ENCODE measurements around the gene ATP4A. TPM values are rescaled to one million over a fixed set of nuclear protein-coding genes. Genes with fewer than 3 reads are reported as not detected.

ATP4A gene
- total and polyA plus RNA-seq, 2 donors (not counting 1 experiment from before 2014, with no cell fraction given) = not detected

DNA sequence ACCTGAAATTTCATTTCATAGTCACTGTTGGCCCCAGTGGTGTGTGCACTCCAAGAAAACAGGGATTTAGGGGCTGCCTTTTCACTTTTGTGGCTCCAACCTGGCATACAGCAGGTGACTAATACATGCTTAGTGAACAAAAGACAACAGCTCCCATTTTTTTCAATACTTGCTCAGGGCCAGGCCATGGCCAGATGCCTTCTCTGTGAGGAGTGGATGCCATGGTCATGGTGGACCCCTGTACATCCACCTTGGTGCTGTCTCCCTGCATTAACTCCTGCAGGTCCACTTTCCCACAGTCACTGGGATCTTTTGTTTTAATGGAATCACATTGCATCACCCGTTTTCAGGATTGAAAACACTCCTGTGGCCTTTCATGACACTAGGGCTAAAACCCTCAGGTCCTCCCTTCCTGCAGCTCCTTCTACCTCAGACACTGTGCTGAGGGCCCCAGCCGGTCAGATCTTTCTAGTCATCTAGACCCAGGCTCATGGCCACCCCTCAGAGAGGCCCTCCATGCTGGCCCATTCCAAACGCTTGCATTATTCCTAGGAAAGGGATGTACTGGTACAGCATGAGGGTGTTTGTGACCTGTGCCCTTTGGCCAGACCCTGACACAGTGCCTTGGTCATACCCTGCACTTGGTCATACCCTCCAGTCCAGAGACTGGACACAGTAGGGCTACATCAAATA, 19.2 kb downstream of the ATP4A start:
- Histone ChIP-seq H3K9ac (ENCODE audit: low read length) (peak overlapping the region; percentile 87), H3K36me3 (replicated peaks in 1 of 2; ENCODE audit: control extremely low read depth in 1 of 2, control insufficient read depth in 1 of 2, extremely low read depth in 1 of 2, insufficient read depth in 2 of 2, low read length in 1 of 2) (peaks cover 0 to 14% of the 10 kb centered on the region in 2 experiments), H3K27ac (ENCODE audit: low read length in 2 of 2) (peak overlapping the region in 1 of 2 donors; percentile 92), H4K20me1 (ENCODE audit: control insufficient read depth, insufficient read depth, low read length, poor library complexity, severe bottlenecking) (no peaks in the 10 kb centered on the region), H3K27me3 (replicated peaks in 1 of 4; ENCODE audit: control extremely low read depth in 1 of 4, control insufficient read depth in 3 of 4, insufficient read depth in 4 of 4, low read length in 3 of 4) (no peaks in the 10 kb centered on the region), H3K4me3 (ENCODE audit: control extremely low read depth in 1 of 5, extremely low read depth in 1 of 5, insufficient read depth in 1 of 5, low read depth in 2 of 5, low read length in 4 of 5) (peak overlapping the region in 4 of 5 experiments; percentile 82 to 97 (median 86)), H2AFZ (ENCODE audit: insufficient read depth, low read depth, low read length, poor library complexity, severe bottlenecking) (peak overlapping the region; percentile 96), H3K79me2 (ENCODE audit: control insufficient read depth, insufficient read depth, low read length) (peaks cover 28% of the 10 kb centered on the region), H3K4me1 (ENCODE audit: control insufficient read depth in 2 of 2, insufficient read depth in 2 of 2, low read length in 2 of 2) (peaks cover 16 to 38% of the 10 kb centered on the region in 2 donors), H3K4me2 (replicated peaks; ENCODE audit: low read depth, low read length, poor library complexity, severe bottlenecking) (peak overlapping the region; percentile 98), H3K9me3 (ENCODE audit: control extremely low read depth in 1 of 3, control insufficient read depth in 2 of 3, insufficient read depth in 1 of 3, low read length in 2 of 3) (no peaks in the 10 kb centered on the region)
- H3K27ac Mint-ChIP-seq = peak overlapping the region; percentile 89
- ATAC-seq (ENCODE audit: low read depth) (no peak), DNase-seq (peak; percentile 22)
- CTCF ChIA-PET = interaction anchor here (1.5 kb wide), 1 partner anchor 34 kb away, joined by 5 read pairs; no protein-coding TSS in a partner anchor
- H3K4me3 Mint-ChIP-seq = peak overlapping the region; percentile 91
- no peak for TF ChIP-seq CTCF (IDR thresholded peaks at IDR 0.05)
- no peak for TF ChIP-seq EZH2 (IDR thresholded peaks at IDR 0.05; ENCODE audit: borderline replicate concordance, insufficient read depth, low read depth, low read length, poor library complexity, severe bottlenecking)
- H3K9me3 Mint-ChIP-seq (ENCODE audit: insufficient read depth) = no peaks in the 10 kb centered on the region
- POLR2A ChIA-PET = interaction anchor here (0.6 kb wide), 1 partner anchor 58 kb away, joined by 4 read pairs; no protein-coding TSS in a partner anchor
- H3K4me1 Mint-ChIP-seq = peaks cover 40% of the 10 kb centered on the region
- intact Hi-C loops (cut with micrococcal nuclease) = loop anchor here (2.0 kb wide), 1 partner anchor 105 kb away; the partner anchor contains the start of gene COX6B1
- WGBS (ENCODE audit: insufficient coverage) = 90% methylated on average over 2 of the region's 3 CpGs
- H3K27me3 Mint-ChIP-seq = no peaks in the 10 kb centered on the region

Measured in B cell (primary cell).